Retinal pigment epithelial cell (primary cell): ENCODE results near the gene FNTB.

Source experiments
- DNase-seq: peaks from one replicate; pipeline ENCODE4 v3.0.0-alpha.2; 2010; ENCODE audit warnings: low read depth
- H3K4me3 ChIP-seq: 2 replicates; pipeline ENCODE4 v1.5.1; 2011; ENCODE audit warnings: mild to moderate bottlenecking, low read length, control low read depth, moderate library complexity
- CTCF ChIP-seq: conservative IDR thresholded peaks from 2 replicates; pipeline ENCODE4 v1.5.1; 2011; ENCODE audit warnings: low read depth, low read length, control low read depth, inconsistent platforms

The FNTB gene

GRCh38 chr14:64942531-64943111, 44.1 kb upstream of the FNTB start, which contains the start of gene GPX2:
GPX2 (minus strand) TSS chr14:64942745; CDS start chr14:64942726, 19 bp downstream.
- no peak for TF ChIP-seq CTCF
- H3K4me3 ChIP-seq, result no peak within 1 kb of the TSS
- no peak for DNase-seq

GRCh38 chr14:64943556-64943955, 43.1 kb upstream of the FNTB start:
- no peak overlapping the region for H3K4me3 ChIP-seq
- no peak for TF ChIP-seq CTCF
- DNase-seq, result no peak

- no peak overlapping the region for H3K4me3 ChIP-seq
- TF ChIP-seq CTCF, result no peak
- DNase-seq, result no peak
These were observed 42.7 kb upstream of the FNTB start for GRCh38 chr14:64944041-64944440.

- no peak for DNase-seq
- no peak for TF ChIP-seq CTCF
- H3K4me3 ChIP-seq, result no peak overlapping the region
These were observed 41.8 kb upstream of the FNTB start for GRCh38 chr14:64944861-64945260.

- no peak overlapping the region for H3K4me3 ChIP-seq
- TF ChIP-seq CTCF, result no peak
- no peak for DNase-seq
These were observed 41.1 kb upstream of the FNTB start for GRCh38 chr14:64945431-64946178.

GRCh38 chr14:64946310-64947045, 40.2 kb upstream of the FNTB start:
- no peak for DNase-seq

More at GRCh38 chr14:64946310-64947045, 40.2 kb upstream of the FNTB start:
- H3K4me3 ChIP-seq, result no peak overlapping the region
- TF ChIP-seq CTCF, result no peak
